Tibial nerve (tissue), 4 donors: Measurements from ENCODE around the gene SDK1.

Experiments
- CTCF ChIP-seq, 5 experiments: fragments of 200-600 bp in 3 of 5; fragments of 450-650 bp in 2 of 5; sonication (generic) in 3 of 5; IDR thresholded peaks; one replicate each; pipeline ENCODE4 v1.5.1; 2016 to 2019; ENCODE audit warnings: antibody characterized with exemption in 5 of 5, mild to moderate bottlenecking in 3 of 5, moderate library complexity in 2 of 5
- EP300 ChIP-seq, 2 donors: sonication (generic); formaldehyde crosslinking; IDR thresholded peaks; one replicate each; pipeline ENCODE4 v1.6.1; 2017; ENCODE audit warnings: antibody characterized with exemption in 2 of 2, mild to moderate bottlenecking in 1 of 2
- POLR2A ChIP-seq, 2 donors: fragments of 450-650 bp; IDR thresholded peaks; one replicate each; pipeline ENCODE4 v1.6.1; 2017; ENCODE audit warnings: antibody characterized with exemption in 2 of 2, mild to moderate bottlenecking in 2 of 2, moderate library complexity in 2 of 2

GRCh38 chr7:4265066-4265465 is 964.0 kb downstream of the SDK1 start:
- TF ChIP-seq CTCF (IDR thresholded peaks at IDR 0.05) (no peak), POLR2A (IDR thresholded peaks at IDR 0.05) (no peak), EP300 (IDR thresholded peaks at IDR 0.05) (no peak)
